ENCODE data around the gene TK2.

GRCh38 chr16:66510298-66510697, 39.6 kb downstream of the TK2 start:
- TF ChIP-seq CTCF (IDR thresholded peaks at IDR 0.05) (peak in 1 of 7 experiments; percentile 19), POLR2A (IDR thresholded peaks at IDR 0.05) (no peak)
